Measurements from ENCODE around the gene ACOX3. TPM values are rescaled to one million over a fixed set of nuclear protein-coding genes. Genes with fewer than 3 reads are reported as not detected.

Gene ACOX3
- polyA plus RNA-seq, 1 of the 3 experiments (the other 2 are of a cell fraction): 8.4 TPM

DNA sequence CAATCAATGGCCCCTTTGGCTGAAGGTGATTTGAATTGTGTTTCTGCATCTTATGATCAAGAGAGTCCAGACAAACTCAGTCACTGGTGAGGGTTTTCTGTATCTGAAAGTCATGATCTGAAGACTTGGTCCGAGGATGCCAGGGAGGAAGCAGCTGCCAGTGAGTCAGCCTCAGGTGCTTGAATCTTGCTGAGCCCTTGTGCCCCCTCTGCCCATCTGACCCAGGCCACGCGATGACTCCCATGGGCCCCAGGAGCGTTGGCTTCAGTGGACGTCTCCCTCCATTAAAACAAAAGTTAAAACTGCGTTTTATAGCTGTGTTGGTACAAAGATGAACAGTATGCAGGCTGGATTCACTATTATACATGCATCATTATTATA is 109.0 kb downstream of the ACOX3 start:
- DNase-seq: no peak
- CTCF ChIA-PET: interaction anchor here (1.1 kb wide), 1 partner anchor 11 kb away, joined by 3 read pairs; no protein-coding TSS in a partner anchor
- peaks cover 0 to 13% of the 10 kb centered on the region in 2 experiments; a peak in 1 of 4 replicates for H3K4me1 ChIP-seq (ENCODE audit: control insufficient read depth in 1 of 2, insufficient read depth in 2 of 2, low read depth in 1 of 2, low read length in 1 of 2)

DNA sequence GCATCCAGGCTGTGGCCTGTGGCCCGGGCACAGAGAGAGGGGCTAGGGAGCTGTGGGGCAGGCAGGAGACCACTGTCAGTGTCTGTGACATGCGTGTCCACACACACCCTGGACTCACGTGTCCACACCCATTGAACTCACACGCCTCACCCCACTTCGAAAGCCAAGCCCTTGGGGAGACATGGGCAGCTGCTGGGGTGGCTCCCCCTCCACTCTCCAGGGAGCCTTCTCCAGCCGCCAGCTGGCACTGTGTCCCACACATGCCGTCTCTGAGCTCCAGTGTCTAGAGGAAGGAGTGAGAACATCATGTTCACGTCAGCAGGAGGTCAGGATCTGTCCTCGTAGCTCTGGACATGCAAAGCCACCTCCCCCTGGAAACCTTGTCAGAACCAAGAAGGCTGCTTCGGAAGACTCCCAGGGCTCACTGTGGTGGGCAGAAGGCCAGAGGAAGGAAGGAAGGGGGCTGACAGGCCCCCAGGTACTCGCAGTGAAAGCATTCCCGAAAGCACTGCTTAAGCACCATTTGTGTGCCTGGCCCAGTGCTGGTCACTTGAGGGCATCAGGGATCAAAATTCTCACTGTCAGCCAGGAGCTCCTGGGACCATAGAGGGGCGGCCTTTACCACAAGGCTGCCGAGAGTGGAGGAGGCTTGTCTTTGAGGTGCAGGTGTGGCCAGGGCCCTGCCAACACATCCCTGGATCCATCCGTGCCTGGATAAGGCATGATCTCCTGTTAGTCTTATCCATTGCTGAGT is 109.5 kb downstream of the ACOX3 start:
- Histone ChIP-seq H3K4me3 (ENCODE audit: low read depth in 2 of 2, low read length in 1 of 2) (no peak overlapping the region), H4K20me1 (ENCODE audit: insufficient read depth) (no peaks in the 10 kb centered on the region), H3F3A (replicated peaks; ENCODE audit: insufficient read depth) (no peaks in the 10 kb centered on the region), H3K9me3 (0 out of 2 replicates have a peak, but pooled peaks cover 4% of the 10 kb centered on the region), H3K79me2 (ENCODE audit: insufficient read depth) (no peaks in the 10 kb centered on the region), H3K4me1 (ENCODE audit: control insufficient read depth in 1 of 2, insufficient read depth in 2 of 2, low read depth in 1 of 2, low read length in 1 of 2) (peaks cover 0 to 13% of the 10 kb centered on the region in 2 experiments; a peak in 1 of 4 replicates), H2AFZ (ENCODE audit: low read depth) (no peak overlapping the region), H3K9ac (no peak overlapping the region), H3K9me2 (no peaks in the 10 kb centered on the region), H3K27me3 (ENCODE audit: insufficient read depth) (no peaks in the 10 kb centered on the region), H3K4me2 (no peak overlapping the region), H3K27ac (ENCODE audit: low read depth in 2 of 2, low read length in 1 of 2) (no peak overlapping the region), H3K36me3 (replicated peaks in 1 of 2; ENCODE audit: control insufficient read depth in 1 of 2, insufficient read depth in 2 of 2, low read length in 1 of 2) (no peaks in the 10 kb centered on the region)
- no peak for DNase-seq
- CTCF ChIA-PET: interaction anchor here (1.1 kb wide), 1 partner anchor 10 kb away, joined by 3 read pairs; no protein-coding TSS in a partner anchor
- 58% methylated on average over 5 of the region's 15 CpGs for WGBS (ENCODE audit: low lambda C conversion rate)
- POLR2A ChIA-PET: no interaction called here
- no peak for TF ChIP-seq SMC3 (IDR thresholded peaks at IDR 0.05; ENCODE audit: low read depth, low read length)
- no peak for TF ChIP-seq GABPA (IDR thresholded peaks at IDR 0.05; ENCODE audit: low read depth)
- no peak for TF ChIP-seq CTCF (IDR thresholded peaks at IDR 0.05)
- no peak for TF ChIP-seq EP300 (IDR thresholded peaks at IDR 0.05; ENCODE audit: borderline replicate concordance in 1 of 2, low read depth in 1 of 2, low read length in 1 of 2)
- no peak for TF ChIP-seq FOSL2 (IDR thresholded peaks at IDR 0.05; ENCODE audit: borderline replicate concordance, low read depth)
- TF ChIP-seq, protein P1, sequence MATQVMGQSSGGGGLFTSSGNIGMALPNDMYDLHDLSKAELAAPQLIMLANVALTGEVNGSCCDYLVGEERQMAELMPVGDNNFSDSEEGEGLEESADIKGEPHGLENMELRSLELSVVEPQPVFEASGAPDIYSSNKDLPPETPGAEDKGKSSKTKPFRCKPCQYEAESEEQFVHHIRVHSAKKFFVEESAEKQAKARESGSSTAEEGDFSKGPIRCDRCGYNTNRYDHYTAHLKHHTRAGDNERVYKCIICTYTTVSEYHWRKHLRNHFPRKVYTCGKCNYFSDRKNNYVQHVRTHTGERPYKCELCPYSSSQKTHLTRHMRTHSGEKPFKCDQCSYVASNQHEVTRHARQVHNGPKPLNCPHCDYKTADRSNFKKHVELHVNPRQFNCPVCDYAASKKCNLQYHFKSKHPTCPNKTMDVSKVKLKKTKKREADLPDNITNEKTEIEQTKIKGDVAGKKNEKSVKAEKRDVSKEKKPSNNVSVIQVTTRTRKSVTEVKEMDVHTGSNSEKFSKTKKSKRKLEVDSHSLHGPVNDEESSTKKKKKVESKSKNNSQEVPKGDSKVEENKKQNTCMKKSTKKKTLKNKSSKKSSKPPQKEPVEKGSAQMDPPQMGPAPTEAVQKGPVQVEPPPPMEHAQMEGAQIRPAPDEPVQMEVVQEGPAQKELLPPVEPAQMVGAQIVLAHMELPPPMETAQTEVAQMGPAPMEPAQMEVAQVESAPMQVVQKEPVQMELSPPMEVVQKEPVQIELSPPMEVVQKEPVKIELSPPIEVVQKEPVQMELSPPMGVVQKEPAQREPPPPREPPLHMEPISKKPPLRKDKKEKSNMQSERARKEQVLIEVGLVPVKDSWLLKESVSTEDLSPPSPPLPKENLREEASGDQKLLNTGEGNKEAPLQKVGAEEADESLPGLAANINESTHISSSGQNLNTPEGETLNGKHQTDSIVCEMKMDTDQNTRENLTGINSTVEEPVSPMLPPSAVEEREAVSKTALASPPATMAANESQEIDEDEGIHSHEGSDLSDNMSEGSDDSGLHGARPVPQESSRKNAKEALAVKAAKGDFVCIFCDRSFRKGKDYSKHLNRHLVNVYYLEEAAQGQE (IDR thresholded peaks at IDR 0.05; ENCODE audit: low read depth, low read length): no peak

More for the DNA sequence above, 109.0 kb downstream of the ACOX3 start:
- 59% methylated on average over 4 of the region's 6 CpGs for WGBS (ENCODE audit: low lambda C conversion rate)
- Histone ChIP-seq H3K9me2 (no peaks in the 10 kb centered on the region), H3K36me3 (replicated peaks in 1 of 2; ENCODE audit: control insufficient read depth in 1 of 2, insufficient read depth in 2 of 2, low read length in 1 of 2) (no peaks in the 10 kb centered on the region), H3K27me3 (ENCODE audit: insufficient read depth) (no peaks in the 10 kb centered on the region), H3K79me2 (ENCODE audit: insufficient read depth) (no peaks in the 10 kb centered on the region), H3K9ac (no peak overlapping the region), H3K9me3 (0 out of 2 replicates have a peak, but pooled peaks cover 4% of the 10 kb centered on the region), H3K4me2 (no peak overlapping the region), H3K27ac (ENCODE audit: low read depth in 2 of 2, low read length in 1 of 2) (no peak overlapping the region), H3K4me3 (ENCODE audit: low read depth in 2 of 2, low read length in 1 of 2) (no peak overlapping the region), H2AFZ (ENCODE audit: low read depth) (no peak overlapping the region), H4K20me1 (ENCODE audit: insufficient read depth) (no peaks in the 10 kb centered on the region), H3F3A (replicated peaks; ENCODE audit: insufficient read depth) (no peaks in the 10 kb centered on the region)
- TF ChIP-seq IRF3 (IDR thresholded peaks at IDR 0.05; ENCODE audit: low read depth, low read length) (no peak), PBX3 (IDR thresholded peaks at IDR 0.05) (no peak), RXRA (IDR thresholded peaks at IDR 0.05; ENCODE audit: borderline replicate concordance, low read depth) (no peak), TAF1 (IDR thresholded peaks at IDR 0.05; ENCODE audit: borderline replicate concordance, low read depth, low read length) (no peak), MAX (IDR thresholded peaks at IDR 0.05; ENCODE audit: low read depth) (no peak), RFX5 (IDR thresholded peaks at IDR 0.05; ENCODE audit: low read length) (no peak), ELF1 (IDR thresholded peaks at IDR 0.05) (no peak)
- TF ChIP-seq, protein P2, sequence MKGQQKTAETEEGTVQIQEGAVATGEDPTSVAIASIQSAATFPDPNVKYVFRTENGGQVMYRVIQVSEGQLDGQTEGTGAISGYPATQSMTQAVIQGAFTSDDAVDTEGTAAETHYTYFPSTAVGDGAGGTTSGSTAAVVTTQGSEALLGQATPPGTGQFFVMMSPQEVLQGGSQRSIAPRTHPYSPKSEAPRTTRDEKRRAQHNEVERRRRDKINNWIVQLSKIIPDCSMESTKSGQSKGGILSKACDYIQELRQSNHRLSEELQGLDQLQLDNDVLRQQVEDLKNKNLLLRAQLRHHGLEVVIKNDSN (IDR thresholded peaks at IDR 0.05; ENCODE audit: borderline replicate concordance, low read depth): no peak
- POLR2A ChIA-PET: no interaction called here
